HG02973 (cell line): Measurements from ENCODE around the gene ZNF536.

Source experiments
- ATAC-seq: cut with Tn5 transposase; IDR thresholded peaks from one replicate; pipeline ENCODE4 v1.9.1; 2021; ENCODE audit warnings: moderate library complexity; ENCODE audit not compliant: unreplicated experiment

ZNF536 gene

DNA sequence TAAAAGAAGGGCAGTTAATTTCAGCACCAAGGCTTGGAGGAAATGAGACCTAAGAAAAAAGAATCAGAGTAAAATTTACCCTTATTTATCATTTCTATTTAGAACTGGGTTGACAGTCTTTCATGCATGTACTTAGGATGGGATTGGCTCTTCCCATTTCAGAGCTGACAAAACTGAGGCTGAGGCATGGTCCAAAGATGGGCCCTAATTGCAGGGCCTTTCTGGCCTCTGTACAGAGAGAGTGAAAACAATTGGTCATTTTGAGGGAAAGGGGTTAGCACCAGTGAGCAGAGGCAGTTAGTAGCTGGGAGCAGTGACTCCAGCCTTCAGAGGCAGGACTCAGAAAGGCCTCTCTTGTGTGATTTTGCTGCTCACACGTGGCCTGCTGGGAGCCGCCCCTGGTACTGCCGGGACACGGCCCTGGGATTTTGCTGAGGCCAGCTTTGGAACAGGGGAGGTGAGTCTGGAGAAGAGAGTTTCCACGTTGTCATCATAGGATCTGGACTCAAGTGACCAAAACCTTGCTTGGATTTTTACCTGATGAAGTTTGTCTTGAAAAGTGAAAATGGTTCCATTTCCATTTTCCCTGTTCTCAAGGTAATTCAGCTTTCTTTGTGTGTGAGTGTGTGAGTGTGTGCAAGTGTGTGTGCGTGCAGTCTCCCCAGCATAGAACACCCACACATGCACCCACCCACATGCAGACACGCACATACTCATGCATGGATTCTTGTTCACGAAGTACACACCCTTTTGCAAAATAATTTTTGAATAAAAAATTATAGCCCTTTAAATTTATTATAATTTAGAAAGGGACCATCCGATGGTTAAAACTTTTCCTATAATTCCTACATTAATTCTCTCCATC, at the start of gene ZNF536:
TSS of gene ZNF536 (plus strand) at position 425 of the 865 bp plus-strand sequence. CDS start 71,179 bp downstream, outside the sequence.
- ATAC-seq, result no peak

DNA sequence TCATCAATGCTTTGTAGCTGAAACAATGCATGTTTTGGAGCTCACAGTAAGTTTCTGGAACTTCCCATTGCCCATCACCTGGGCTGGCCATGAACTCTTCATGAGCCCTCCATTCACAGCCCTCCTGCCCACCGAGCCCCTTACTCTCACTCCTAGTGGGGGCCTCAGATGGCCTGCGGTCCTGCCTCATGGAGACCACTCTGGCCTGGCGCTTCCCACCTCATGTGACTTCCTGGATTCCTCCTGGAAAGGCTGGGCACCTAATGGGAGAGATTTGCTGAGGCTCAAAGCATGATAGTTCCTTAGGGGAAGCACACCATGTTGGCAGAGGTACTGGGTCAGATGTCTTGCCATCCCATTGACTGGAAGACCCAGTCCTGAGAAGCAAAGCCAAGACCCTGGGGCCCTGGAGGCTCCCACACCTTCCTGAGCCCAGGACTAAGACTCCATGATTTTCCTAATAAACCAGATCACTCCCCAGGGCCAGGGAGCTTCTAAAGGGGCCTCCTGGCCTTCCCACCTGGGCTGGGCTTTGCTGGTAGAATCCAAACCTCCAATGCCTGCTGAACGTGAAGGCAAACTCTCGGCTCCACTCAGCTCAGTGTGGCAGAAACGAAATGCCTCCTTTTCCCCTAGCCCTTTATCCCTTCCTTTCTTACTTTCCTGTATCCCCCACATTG, 49.4 kb upstream of the ZNF536 start:
- no peak for ATAC-seq

DNA sequence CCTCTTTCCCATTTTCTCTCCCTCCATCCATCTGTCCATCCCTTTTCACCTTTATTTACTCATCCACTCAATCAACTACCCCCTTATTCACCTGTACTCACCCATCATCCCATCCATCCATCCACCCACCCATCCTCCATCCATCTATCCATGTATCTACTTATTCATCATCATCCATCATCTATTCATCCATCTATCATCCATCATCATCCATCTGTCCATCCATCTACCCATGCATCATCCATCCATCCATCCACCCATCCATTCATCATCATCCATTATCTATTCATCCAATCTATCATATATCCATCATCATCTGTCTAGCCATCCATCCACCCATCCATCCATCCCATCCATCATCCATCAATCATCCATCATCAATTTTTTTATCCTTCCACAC, 48.3 kb upstream of the ZNF536 start:
- no peak for ATAC-seq

GRCh38 chr19:30324982-30325381, 47.2 kb upstream of the ZNF536 start:
- no peak for ATAC-seq

DNA sequence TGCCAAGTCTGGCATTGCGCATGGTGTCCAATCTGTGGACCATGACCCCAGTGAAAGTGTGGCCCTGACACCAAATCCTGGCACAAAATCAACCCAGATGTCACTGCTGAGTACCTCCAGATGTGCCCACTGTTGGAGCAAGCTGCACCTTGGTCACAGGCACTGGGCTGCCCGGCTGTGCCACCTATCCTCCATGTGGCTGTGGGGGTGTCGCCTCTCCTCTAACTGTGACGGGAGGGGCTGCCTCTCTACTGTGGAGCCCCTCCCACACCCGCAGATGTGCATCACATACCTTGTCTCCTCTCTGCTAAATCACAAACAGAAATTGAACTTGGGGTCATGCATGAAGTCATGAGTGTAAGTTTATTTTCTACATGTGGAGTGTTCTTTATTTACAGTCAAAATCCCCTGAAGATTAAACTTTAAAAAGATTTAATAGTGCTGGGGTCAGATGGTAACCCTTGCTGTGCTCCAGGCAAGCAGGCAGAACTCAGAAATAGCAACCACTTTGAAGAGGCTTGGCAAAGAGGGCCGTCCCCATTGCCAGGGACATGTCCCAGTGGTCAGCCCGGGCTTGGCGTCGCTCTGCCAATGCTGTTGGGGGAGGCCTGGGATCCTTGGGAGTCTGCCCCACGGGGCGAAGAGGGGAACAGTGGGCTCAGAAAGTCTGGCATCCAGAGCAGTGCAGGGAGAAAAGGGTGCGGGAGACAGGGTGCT, 46.4 kb upstream of the ZNF536 start:
- no peak for ATAC-seq

- no peak for ATAC-seq
Measured at GRCh38 chr19:30326393-30326710, 45.8 kb upstream of the ZNF536 start.

DNA sequence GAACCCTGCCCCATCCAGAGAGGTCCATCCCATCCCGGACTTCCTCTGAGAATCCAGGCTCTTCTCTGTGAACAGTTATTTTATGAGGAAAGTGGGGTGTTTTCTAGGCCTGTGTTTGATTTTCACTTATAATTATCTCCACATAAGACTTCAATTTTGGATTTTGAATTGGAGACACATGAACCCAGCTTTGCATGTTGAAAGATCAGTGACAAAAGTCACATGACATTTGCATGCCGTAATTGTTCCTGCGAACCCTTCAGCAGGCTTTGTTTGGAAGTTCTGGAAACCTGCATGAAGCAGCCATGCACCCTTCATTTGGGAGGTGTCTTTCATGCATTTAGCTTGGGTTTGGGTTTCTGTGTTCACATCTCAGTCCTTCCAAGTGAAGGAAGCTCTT, 44.9 kb upstream of the ZNF536 start:
- no peak for ATAC-seq

GRCh38 chr19:30328096-30328495, 44.1 kb upstream of the ZNF536 start:
- ATAC-seq, result no peak

GRCh38 chr19:30330266-30330665, 41.9 kb upstream of the ZNF536 start:
- no peak for ATAC-seq

- no peak for ATAC-seq
Measured at GRCh38 chr19:30332445-30333234, 39.5 kb upstream of the ZNF536 start.

GRCh38 chr19:30333291-30334065, 38.7 kb upstream of the ZNF536 start:
- no peak for ATAC-seq

DNA sequence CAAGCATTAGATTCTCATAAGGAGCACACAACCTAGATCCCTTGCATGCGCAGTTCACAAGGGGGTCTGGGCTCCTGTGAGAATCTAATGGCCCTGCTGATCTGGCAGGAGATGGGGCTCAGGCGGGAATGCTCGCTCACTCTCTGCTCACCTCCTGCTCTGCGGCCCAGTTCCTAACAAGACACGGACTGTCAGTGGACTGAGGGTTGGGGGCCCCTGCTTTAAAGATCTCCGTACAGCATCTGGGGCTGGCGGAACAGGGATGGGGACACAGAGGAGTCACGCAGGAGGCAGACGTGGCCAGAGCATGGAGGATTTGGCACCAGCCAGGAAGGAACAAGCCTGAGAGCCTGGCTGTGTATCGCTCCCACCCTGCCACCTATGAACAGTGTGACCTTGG, 37.3 kb upstream of the ZNF536 start:
- ATAC-seq, result no peak

GRCh38 chr19:30335306-30335886, 36.8 kb upstream of the ZNF536 start:
- ATAC-seq, result no peak

DNA sequence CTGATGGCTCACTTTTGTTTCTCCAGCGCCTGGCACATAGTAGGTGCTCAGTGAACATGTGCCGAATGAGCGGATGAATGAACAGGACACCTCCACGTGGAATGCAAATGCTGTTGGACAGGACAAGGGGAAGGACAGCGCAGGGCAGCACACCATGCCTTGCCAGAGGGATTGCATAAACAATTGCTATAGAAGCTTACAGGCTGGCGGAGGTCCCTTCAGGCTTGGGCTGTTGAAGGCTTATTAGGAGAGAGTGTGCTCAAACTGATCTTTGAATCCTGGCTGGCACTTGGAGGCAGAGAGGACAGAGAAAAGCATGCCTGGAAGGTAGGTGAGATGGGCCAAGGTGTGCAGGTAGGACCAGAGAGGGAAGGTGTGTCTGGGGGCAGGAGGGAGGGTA, 35.9 kb upstream of the ZNF536 start:
- ATAC-seq, result no peak

DNA sequence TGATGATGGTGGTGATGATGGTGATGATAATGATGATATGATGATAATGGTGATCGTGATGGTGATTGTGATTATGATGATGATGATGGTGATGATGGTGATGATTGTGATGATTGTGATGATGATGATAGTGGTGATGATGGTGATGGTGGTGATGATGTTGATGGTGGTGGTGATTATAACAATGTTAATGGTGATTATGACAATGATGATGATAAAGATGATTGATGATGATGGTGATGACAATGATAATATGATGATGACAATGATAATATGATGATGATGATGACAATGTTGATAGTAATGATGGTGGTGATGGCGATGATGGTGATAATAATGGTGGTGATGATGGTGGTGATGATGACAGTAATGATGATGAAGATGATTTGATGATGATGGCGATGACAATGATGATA, 34.1 kb upstream of the ZNF536 start:
- ATAC-seq, result no peak

DNA sequence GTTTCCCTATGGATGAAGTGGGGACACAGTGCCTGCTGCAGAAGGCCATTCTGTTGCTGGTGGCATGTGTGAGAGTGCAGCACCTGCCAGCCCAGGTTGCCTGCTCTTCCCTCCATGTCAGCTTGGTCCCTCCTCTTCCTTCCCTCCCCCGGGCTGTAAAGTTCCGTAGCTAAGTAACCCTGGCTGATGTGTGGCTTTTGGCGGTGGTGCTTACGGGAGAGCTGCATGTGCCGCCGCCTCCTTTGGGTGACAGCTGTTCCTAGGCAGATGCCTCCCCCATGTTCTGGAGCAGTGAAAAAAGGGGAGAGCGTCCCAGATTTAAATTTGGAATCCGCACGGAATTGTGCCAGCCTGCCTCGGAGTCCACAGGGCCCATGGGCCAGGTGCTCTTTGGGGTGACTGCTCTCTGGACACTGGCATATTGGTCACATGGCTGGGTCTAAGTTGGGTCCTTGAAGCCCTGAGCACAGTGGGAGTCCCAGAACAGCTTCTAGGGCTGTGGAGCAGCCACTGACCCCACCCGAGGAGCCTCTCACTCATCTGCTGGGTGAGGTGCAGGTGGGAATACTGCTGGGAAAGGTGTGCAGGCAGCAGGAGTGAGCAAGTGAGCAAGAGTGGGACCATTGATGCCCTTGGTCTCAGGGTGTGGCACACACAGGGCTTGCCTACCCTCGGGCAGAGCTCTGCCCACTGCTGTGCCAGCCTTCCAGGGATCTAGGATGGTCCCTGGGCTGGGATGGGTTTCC, 33.1 kb upstream of the ZNF536 start:
- no peak for ATAC-seq

DNA sequence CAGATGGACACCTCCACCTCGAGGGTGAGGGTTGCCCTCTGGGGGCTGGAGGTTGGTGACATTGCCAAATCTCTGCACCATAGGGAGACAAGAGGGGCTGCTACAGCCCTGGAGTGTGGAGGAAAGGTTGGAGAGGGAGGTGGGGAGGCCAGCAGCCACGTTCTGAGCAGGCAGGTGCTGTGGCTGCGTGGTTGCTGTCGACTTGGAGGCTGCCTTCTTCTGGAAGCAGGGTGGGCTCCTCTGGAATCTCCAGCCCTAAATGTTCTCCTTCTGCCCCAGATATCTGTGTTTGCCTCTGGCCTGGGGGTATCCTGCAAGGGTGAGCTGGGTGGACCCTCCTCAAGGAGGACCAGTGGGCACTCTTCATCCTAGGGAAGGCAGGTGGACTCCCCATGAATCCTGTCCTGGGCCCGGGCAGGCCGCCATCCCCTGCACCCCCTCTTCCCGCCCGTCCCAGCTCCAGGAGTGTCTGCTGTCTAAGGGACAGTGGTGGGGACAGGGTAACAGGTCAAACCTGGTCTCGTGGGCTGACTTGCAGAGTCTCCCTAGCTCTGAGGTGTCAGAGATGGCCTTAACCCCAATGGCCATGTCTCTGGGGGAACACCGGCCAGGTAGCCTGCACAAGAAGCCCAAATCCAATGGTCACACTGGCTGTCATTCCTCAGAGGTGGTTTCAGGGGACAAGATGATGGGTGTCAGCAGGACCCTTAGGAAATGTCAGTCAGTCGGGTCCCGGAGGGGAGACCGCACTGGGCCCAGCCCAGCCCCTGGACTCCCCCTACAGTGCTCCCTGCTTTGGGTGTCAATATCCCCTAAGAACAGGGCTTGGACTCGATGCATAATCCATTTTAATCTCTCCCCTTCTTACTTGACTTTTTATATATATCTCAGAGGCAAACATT, 32.3 kb upstream of the ZNF536 start:
- no peak for ATAC-seq
